ENCODE data around the gene FRY.

- TF ChIP-seq CTCF (conservative IDR thresholded peaks at IDR 0.05) (no peak), ZFX (IDR thresholded peaks at IDR 0.05) (no peak)
These were observed 269.3 kb downstream of the FRY start for GRCh38 chr13:32300920-32301319.

Measured in C4-2B (cell line).